Cardiac muscle cell (in vitro differentiated cells and primary cell): ENCODE results near the gene SUCLG2. TPM values are rescaled to one million over a fixed set of nuclear protein-coding genes. Genes with fewer than 3 reads are reported as not detected.

Experiments used
- DNase-seq, 2 donors: peaks; one replicate each; pipeline versions ENCODE4 v3.0.0 to v3.0.0-alpha.2; 2010 to 2017; ENCODE audit warnings: low read depth in 1 of 2, low spot score in 1 of 2
- H3K27ac ChIP-seq: fragments of 200-600 bp; sonication (generic); 2 replicates; pipeline ENCODE4 v1.5.1; 2016
- H3K27me3 ChIP-seq: fragments of 200-600 bp; sonication (generic); 2 replicates; pipeline ENCODE4 v1.6.0; 2016; ENCODE audit warnings: control low read depth
- H3K36me3 ChIP-seq: fragments of 200-600 bp; sonication (generic); 2 replicates; pipeline ENCODE4 v1.5.1; 2016; ENCODE audit warnings: control low read depth
- H3K4me1 ChIP-seq: fragments of 200-600 bp; sonication (generic); 2 replicates; pipeline ENCODE4 v1.8.1; 2017; ENCODE audit warnings: low read depth, mild to moderate bottlenecking, mixed run types
- H3K4me3 ChIP-seq: fragments of 200-600 bp; sonication (generic); 2 replicates; pipeline ENCODE4 v1.5.1; 2016; ENCODE audit warnings: mild to moderate bottlenecking
- H3K9me3 ChIP-seq: fragments of 200-600 bp; sonication (generic); 2 replicates; pipeline ENCODE4 v1.5.1; 2017; ENCODE audit warnings: low read depth, mild to moderate bottlenecking, control low read depth
- CTCF ChIP-seq: IDR thresholded peaks from 2 replicates; pipeline ENCODE4 v1.5.1; 2012; ENCODE audit warnings: low read depth, mild to moderate bottlenecking, low read length
- polyA plus RNA-seq: library from polyadenylated mRNA; unstranded; fragments of >200 nt; fragmentation: Nextera tagmentation; extraction: Ambion mirVana; gene quantifications from 2 replicates; pipeline ENCODE4 v1.2.1, GENCODE V29; 2016
- total RNA-seq: library from RNA; depleted of rRNA; stranded (reverse); fragments of >200 nt; gene quantifications from 2 replicates; pipeline ENCODE4 v1.2.3, GENCODE V29; 2016

The SUCLG2 gene
- total and polyA plus RNA-seq, 2 experiments from 2014 or later, result 38.4 to 39.0 TPM

GRCh38 chr3:67691207-67691606 is 36.8 kb upstream of the SUCLG2 start:
- no peaks in the 10 kb centered on the region for H3K27me3 ChIP-seq
- H3K4me1 ChIP-seq, result peaks cover 11% of the 10 kb centered on the region
- TF ChIP-seq CTCF, result no peak

GRCh38 chr3:67689806-67690205 is 35.4 kb upstream of the SUCLG2 start:
- H3K4me1 ChIP-seq, result peaks cover 11% of the 10 kb centered on the region
- H3K27ac ChIP-seq, result no peak overlapping the region
- no peak overlapping the region for H3K4me3 ChIP-seq
- no peaks in the 10 kb centered on the region for H3K9me3 ChIP-seq
- H3K27me3 ChIP-seq, result no peaks in the 10 kb centered on the region
- no peaks in the 10 kb centered on the region for H3K36me3 ChIP-seq
- no peak for TF ChIP-seq CTCF
- no peak for DNase-seq

More at GRCh38 chr3:67691207-67691606, 36.8 kb upstream of the SUCLG2 start:
- no peak overlapping the region for H3K27ac ChIP-seq
- no peak overlapping the region for H3K4me3 ChIP-seq
- H3K9me3 ChIP-seq, result no peaks in the 10 kb centered on the region
- no peak for DNase-seq
- no peaks in the 10 kb centered on the region for H3K36me3 ChIP-seq

DNA sequence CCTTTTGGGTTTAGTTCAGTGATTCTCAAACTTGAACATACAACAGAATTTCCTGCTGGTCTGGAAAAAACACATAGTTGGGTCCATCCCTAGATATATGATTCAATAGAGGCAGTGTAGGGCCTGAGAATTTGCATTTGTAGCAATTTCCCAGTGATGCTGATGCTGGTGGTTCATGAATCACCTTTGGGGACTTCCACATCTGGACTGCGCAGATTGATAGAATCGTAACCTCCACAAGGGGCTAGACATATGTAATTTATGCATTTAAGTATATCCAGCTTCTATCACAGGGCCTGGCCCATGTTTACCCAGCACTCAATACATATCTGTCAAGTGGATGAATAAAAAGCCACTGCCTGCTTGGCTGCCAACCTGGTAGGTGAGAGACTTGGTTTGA is 33.8 kb upstream of the SUCLG2 start:
- Histone ChIP-seq H3K4me1 (peaks cover 11% of the 10 kb centered on the region), H3K27ac (no peak overlapping the region), H3K36me3 (no peaks in the 10 kb centered on the region), H3K27me3 (no peaks in the 10 kb centered on the region), H3K4me3 (no peak overlapping the region), H3K9me3 (no peaks in the 10 kb centered on the region)
- no peak for DNase-seq
- TF ChIP-seq CTCF, result no peak

- H3K9me3 ChIP-seq, result no peaks in the 10 kb centered on the region
- H3K4me3 ChIP-seq, result no peak overlapping the region
- H3K36me3 ChIP-seq, result no peaks in the 10 kb centered on the region
- no peak for DNase-seq
- H3K27me3 ChIP-seq, result no peaks in the 10 kb centered on the region
- TF ChIP-seq CTCF, result no peak
- no peak overlapping the region for H3K27ac ChIP-seq
- H3K4me1 ChIP-seq, result no peaks in the 10 kb centered on the region
These were observed 31.7 kb upstream of the SUCLG2 start for GRCh38 chr3:67686069-67686468.

DNA sequence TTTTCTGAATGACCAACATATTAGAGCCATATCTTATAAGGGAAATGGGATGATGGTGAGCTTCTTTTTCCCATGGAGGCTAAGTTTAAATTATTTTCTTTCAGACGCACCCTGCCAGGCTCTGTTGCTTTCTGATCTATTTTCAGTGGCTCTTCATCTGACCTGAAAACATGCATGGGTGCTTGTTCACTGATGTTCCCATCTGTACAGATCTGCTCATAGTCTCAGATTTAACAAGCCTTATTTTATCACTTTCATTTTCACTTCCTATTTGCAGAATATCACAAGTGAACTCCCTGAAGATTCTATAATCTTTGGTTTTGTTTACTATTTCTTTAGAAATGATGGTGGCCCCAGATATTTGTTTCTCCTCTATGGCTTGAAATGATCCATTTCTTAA is 31.1 kb upstream of the SUCLG2 start:
- no peak for TF ChIP-seq CTCF
- no peaks in the 10 kb centered on the region for H3K4me1 ChIP-seq
- no peak for DNase-seq
- H3K9me3 ChIP-seq, result no peaks in the 10 kb centered on the region
- H3K36me3 ChIP-seq, result no peaks in the 10 kb centered on the region
- H3K27ac ChIP-seq, result no peak overlapping the region
- H3K4me3 ChIP-seq, result no peak overlapping the region
- H3K27me3 ChIP-seq, result no peaks in the 10 kb centered on the region

DNA sequence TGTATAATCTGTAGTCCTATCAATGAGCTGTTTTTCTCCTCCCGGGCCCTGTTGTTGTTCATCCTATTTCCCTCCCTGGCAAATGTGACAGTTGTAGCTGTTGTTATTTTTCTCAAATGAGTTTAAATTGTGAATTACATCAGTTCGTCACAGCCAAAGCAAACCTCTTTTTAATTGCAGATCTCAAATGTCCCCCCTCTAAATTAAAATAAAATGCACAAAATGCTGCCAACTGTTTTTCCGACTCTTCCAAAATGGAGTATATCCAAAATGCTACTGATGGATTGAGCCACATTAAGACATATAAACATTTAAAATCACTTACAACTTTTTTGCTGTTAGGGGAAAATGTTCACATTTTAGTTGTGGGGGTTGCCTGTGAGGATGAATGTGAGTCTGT is 29.8 kb upstream of the SUCLG2 start:
- no peaks in the 10 kb centered on the region for H3K27me3 ChIP-seq
- H3K27ac ChIP-seq, result no peak overlapping the region

More for the DNA sequence above, 29.8 kb upstream of the SUCLG2 start:
- no peak for TF ChIP-seq CTCF
- no peak for DNase-seq
- no peaks in the 10 kb centered on the region for H3K9me3 ChIP-seq
- no peak overlapping the region for H3K4me3 ChIP-seq
- H3K36me3 ChIP-seq, result no peaks in the 10 kb centered on the region
- H3K4me1 ChIP-seq, result no peaks in the 10 kb centered on the region
